ENCODE measurements around the gene LBX2.

The LBX2 gene

GRCh38 chr2:74505448-74506246 is 6.2 kb upstream of the LBX2 start:
- no peak for TF ChIP-seq CTCF (conservative IDR thresholded peaks at IDR 0.05; ENCODE audit: low read depth)
- H3K27ac ChIP-seq = peak overlapping the region; percentile 96
- POLR2A ChIA-PET (ENCODE audit: low non-redundant PET) = no interaction called here
- no peak for DNase-seq (ENCODE audit: low spot score)
- CTCF ChIA-PET = interaction anchor here (1.3 kb wide), 1 partner anchor 20 kb away, joined by 5 read pairs; the partner anchor contains the start of gene DQX1

- no peak for DNase-seq (ENCODE audit: low spot score)
- peak overlapping the region; percentile 96 for H3K27ac ChIP-seq
- TF ChIP-seq CTCF (conservative IDR thresholded peaks at IDR 0.05; ENCODE audit: low read depth) = no peak
- POLR2A ChIA-PET (ENCODE audit: low non-redundant PET) = interaction anchor here (0.6 kb wide), 1 partner anchor 33 kb away, joined by 6 read pairs; no protein-coding TSS in a partner anchor
- CTCF ChIA-PET = interaction anchor here (1.9 kb wide), 1 partner anchor 22 kb away, joined by 7 read pairs; the partner anchor contains the start of genes CCDC142 and TTC31
Observed at GRCh38 chr2:74504591-74504990, 5.2 kb upstream of the LBX2 start.

DNA sequence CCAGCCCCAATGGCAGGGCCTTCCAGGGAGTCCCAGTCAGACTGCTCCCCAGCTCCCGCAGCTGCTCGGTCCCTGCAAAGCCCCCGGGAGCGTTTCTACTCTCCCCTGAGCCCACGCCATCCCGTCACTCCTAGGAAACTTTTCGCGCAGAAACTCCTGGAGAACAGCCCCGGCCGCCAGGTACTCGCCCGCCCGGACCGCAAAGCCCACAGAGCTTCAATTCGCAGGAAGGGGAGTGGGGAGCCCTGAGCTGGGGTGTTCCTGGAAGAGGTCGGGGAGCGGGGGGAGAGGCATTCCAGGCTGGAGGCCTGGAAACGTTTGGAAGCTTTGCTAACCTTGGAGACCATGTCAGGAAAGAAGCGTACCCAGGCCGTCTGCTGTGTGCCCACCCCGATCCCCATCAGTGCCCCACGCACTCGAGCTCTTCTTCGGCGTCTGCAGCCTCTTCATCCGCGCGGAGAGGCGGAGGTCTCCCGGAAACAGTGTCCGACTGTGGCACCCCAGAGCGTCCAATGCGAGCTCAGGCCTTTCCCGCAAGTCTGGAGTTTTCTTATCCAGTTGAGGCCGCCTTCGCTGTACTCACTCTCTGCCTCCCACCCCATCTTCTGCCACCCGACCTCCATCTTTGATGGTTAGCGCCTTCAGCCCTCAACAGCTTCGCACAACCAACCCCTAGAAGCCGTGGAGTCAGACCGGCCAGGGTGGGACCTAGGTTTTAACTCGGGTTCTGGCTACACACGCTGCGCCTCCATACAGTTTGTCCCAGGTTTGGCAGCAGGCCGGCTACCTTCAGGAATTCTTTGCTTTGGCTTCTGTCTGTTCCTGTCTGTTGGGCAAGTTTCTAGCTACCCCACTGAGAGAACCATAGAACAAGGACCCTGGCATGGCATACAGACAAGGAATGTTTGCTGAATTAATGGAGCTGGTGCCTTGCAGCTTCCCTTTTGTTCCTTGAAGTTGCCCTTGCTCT is 4.4 kb upstream of the LBX2 start:
- POLR2A ChIA-PET (ENCODE audit: low non-redundant PET) = interaction anchor here (0.9 to 1.0 kb wide), 3 partner anchors 20 to 25 kb away, joined by 3 to 4 read pairs (median 3); no protein-coding TSS in a partner anchor
- no peak for DNase-seq (ENCODE audit: low spot score)
- CTCF ChIA-PET = interaction anchor here (0.6 to 1.9 kb wide), 4 partner anchors 10 to 96 kb away, joined by 3 to 7 read pairs (median 3); partner anchors contain the start of genes CCDC142 and TTC31
- peak overlapping the region; percentile 96 for H3K27ac ChIP-seq
- TF ChIP-seq CTCF (conservative IDR thresholded peaks at IDR 0.05; ENCODE audit: low read depth) = no peak

GRCh38 chr2:74502720-74503505 is 3.5 kb upstream of the LBX2 start:
- TF ChIP-seq CTCF (conservative IDR thresholded peaks at IDR 0.05; ENCODE audit: low read depth) = peak; percentile 49
- H3K27ac ChIP-seq = peak overlapping the region; percentile 96
- DNase-seq (ENCODE audit: low spot score) = peak; percentile 75
- CTCF ChIA-PET = interaction anchor here (0.6 to 1.9 kb wide), 4 partner anchors 11 to 99 kb away, joined by 3 to 7 read pairs (median 3); partner anchors contain the start of genes CCDC142 and TTC31
- POLR2A ChIA-PET (ENCODE audit: low non-redundant PET) = interaction anchor here (0.9 to 1.0 kb wide), 3 partner anchors 19 to 26 kb away, joined by 3 to 4 read pairs (median 3); no protein-coding TSS in a partner anchor

DNA sequence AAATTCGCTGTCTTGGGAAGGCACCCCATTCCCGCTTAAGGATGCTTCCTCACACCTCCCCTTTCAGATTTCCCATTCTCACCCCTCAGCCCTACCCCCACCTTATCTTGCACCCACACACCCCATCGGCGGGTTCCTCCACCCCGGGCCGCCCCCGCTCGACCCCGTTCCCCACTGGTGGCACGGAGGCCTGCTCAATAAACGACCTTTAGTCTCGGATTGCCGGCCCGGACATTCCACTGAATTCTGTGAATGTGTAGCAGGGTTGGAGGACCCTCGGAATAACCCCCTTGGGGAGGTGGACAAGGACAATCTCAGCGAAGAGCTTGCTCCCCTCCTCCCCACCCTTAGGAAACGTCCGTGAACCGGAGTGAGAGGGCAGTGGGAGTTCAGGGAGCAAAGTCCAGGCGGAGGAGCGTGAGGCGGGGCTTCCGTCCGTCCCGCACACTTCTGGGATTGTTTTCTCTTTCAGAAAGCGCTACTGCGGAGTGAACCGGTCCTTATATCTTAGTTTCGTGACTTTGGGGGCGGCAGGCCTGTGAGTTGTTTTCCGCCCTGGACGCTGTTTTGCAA is 2.8 kb upstream of the LBX2 start:
- TF ChIP-seq CTCF (conservative IDR thresholded peaks at IDR 0.05; ENCODE audit: low read depth) = no peak
- DNase-seq (ENCODE audit: low spot score) = no peak
- POLR2A ChIA-PET (ENCODE audit: low non-redundant PET) = no interaction called here
- CTCF ChIA-PET = interaction anchor here (0.6 kb wide), 1 partner anchor 43 kb away, joined by 3 read pairs; no protein-coding TSS in a partner anchor
- peak overlapping the region; percentile 96; the same call in 1 of the 2 replicates for H3K27ac ChIP-seq

All from RWPE1 (cell line).